ENCODE measurements around the gene QKI.
"Not testable (repeated sequence)": the region's sequence is repeated elsewhere in the genome, so short reads cannot be mapped to it uniquely, and the experiment has no call there.

Gene QKI

GRCh38 chr6:163585932-163586437, 171.5 kb downstream of the QKI start:
- peak; percentile 92 for DNase-seq

- DNase-seq, result no peak
These were observed 172.4 kb downstream of the QKI start for GRCh38 chr6:163586888-163587287.

GRCh38 chr6:163588220-163588919, 173.9 kb downstream of the QKI start:
- peak; percentile 50 for DNase-seq

- no peak for DNase-seq
These were observed 174.9 kb downstream of the QKI start for GRCh38 chr6:163589387-163589786.

GRCh38 chr6:163590132-163590531, 175.6 kb downstream of the QKI start:
- not testable (repeated sequence) for DNase-seq

GRCh38 chr6:163592872-163593271, 178.4 kb downstream of the QKI start:
- no peak for DNase-seq

GRCh38 chr6:163596174-163596573, 181.7 kb downstream of the QKI start:
- DNase-seq, result no peak

- DNase-seq, result no peak
These were observed 184.6 kb downstream of the QKI start for GRCh38 chr6:163599136-163599535.

- DNase-seq, result no peak
These were observed 185.2 kb downstream of the QKI start for GRCh38 chr6:163599684-163600083.

- DNase-seq, result no peak
These were observed 185.8 kb downstream of the QKI start for GRCh38 chr6:163600331-163600730.

- DNase-seq, result no peak
These were observed 186.3 kb downstream of the QKI start for GRCh38 chr6:163600781-163601180.

GRCh38 chr6:163602851-163603250, 188.3 kb downstream of the QKI start:
- no peak for DNase-seq

- DNase-seq, result no peak
These were observed 188.9 kb downstream of the QKI start for GRCh38 chr6:163603395-163603794.

GRCh38 chr6:163605385-163606097, 191.0 kb downstream of the QKI start:
- DNase-seq, result no peak

GRCh38 chr6:163607792-163608191, 193.3 kb downstream of the QKI start:
- DNase-seq, result no peak

- no peak for DNase-seq
These were observed 193.7 kb downstream of the QKI start for GRCh38 chr6:163608204-163608644.

GRCh38 chr6:163612200-163612599, 197.7 kb downstream of the QKI start:
- no peak for DNase-seq

GRCh38 chr6:163613025-163613424, 198.5 kb downstream of the QKI start:
- no peak for DNase-seq

- DNase-seq, result no peak
These were observed 199.2 kb downstream of the QKI start for GRCh38 chr6:163613668-163614067.

GRCh38 chr6:163616452-163616851, 201.9 kb downstream of the QKI start:
- no peak for DNase-seq

GRCh38 chr6:163617549-163617948, 203.0 kb downstream of the QKI start:
- DNase-seq, result no peak

- no peak for DNase-seq
These were observed 205.6 kb downstream of the QKI start for GRCh38 chr6:163620101-163620500.

GRCh38 chr6:163620670-163621330, 206.3 kb downstream of the QKI start:
- DNase-seq, result no peak

- DNase-seq, result no peak
These were observed 210.7 kb downstream of the QKI start for GRCh38 chr6:163625265-163625664.

Measured in fibroblast of upper back skin (primary cell).